Measurements from ENCODE around the gene GLE1.

GRCh38 chr9:128469070-128469469, 35.4 kb upstream of the GLE1 start:
- TF ChIP-seq POLR2AphosphoS5 (IDR thresholded peaks at IDR 0.05; ENCODE audit: borderline replicate concordance, low read depth, low read length) (no peak), FOXP2 (optimal IDR thresholded peaks at IDR 0.05; ENCODE audit: control extremely low read depth, extremely low read length, insufficient read depth) (no peak), EZH2 (IDR thresholded peaks at IDR 0.05) (no peak)

All from SK-N-MC (cell line).